AG04449 (cell line): ENCODE measurements around the gene GBF1.

ENCODE experiments used
- CTCF ChIA-PET: fragments of 350-600 bp; formaldehyde crosslinking; extraction: SDS; loops from one replicate; lab custom pipeline; 2021; ENCODE audit warnings: antibody characterized with exemption; lab: Yijun Ruan, JAX
- POLR2A ChIA-PET: fragments of 400-600, 350-600 bp; formaldehyde crosslinking; extraction: SDS; loops from one replicate; lab custom pipeline; 2020; ENCODE audit warnings: antibody characterized with exemption, inconsistent platforms; lab: Yijun Ruan, JAX
- DNase-seq: peaks from one replicate; pipeline ENCODE4 v3.0.0-alpha.2; 2010; ENCODE audit warnings: low read depth, low spot score
- H3K4me3 ChIP-seq: 2 replicates; pipeline ENCODE4 v1.5.1; 2011; ENCODE audit warnings: low read depth, mild to moderate bottlenecking, control low read depth, low read length
- CTCF ChIP-seq: IDR thresholded peaks from one replicate; pipeline ENCODE4 v1.5.1; 2011; ENCODE audit warnings: mild to moderate bottlenecking, moderate library complexity, low read length, control low read depth, inconsistent platforms; ENCODE audit not compliant: insufficient read depth; ENCODE audit errors: missing control alignments

Gene GBF1

GRCh38 chr10:102344067-102344466 is 98.7 kb downstream of the GBF1 start:
- ChIA-PET CTCF (interaction anchor here (0.8 to 26.8 kb wide), 5 partner anchors 10 to 175 kb away, joined by 3 to 942 read pairs (median 10); partner anchors contain the start of genes ELOVL3 and PITX3), POLR2A (interaction anchor here (2.2 kb wide), 1 partner anchor 98 kb away, joined by 8 read pairs; the partner anchor contains the start of gene GBF1)
- no peak overlapping the region for H3K4me3 ChIP-seq
- TF ChIP-seq CTCF = no peak
- no peak for DNase-seq

GRCh38 chr10:102347236-102347828 is 102.0 kb downstream of the GBF1 start:
- peak; percentile 50 for TF ChIP-seq CTCF
- DNase-seq = no peak
- H3K4me3 ChIP-seq = no peak overlapping the region
- CTCF ChIA-PET = interaction anchor here (0.7 to 26.8 kb wide), 18 partner anchors 8 to 179 kb away, joined by 3 to 942 read pairs (median 4); partner anchors contain the start of genes ELOVL3 and PITX3
- POLR2A ChIA-PET = no interaction called here

GRCh38 chr10:102352066-102352715 is 106.9 kb downstream of the GBF1 start:
- ChIA-PET POLR2A (interaction anchor here (0.8 to 1.2 kb wide), 2 partner anchors 9 to 107 kb away, joined by 4 to 6 read pairs; partner anchors contain the start of gene GBF1), CTCF (interaction anchor here (0.6 to 26.8 kb wide), 56 partner anchors 10 to 220 kb away, joined by 3 to 942 read pairs (median 4); partner anchors contain the start of genes ELOVL3, FBXL15, GBF1 and PITX3)
- DNase-seq = no peak
- peak; percentile 83 for TF ChIP-seq CTCF
- H3K4me3 ChIP-seq = no peak overlapping the region

GRCh38 chr10:102354451-102354850 is 109.1 kb downstream of the GBF1 start:
- POLR2A ChIA-PET = no interaction called here
- no peak overlapping the region for H3K4me3 ChIP-seq
- TF ChIP-seq CTCF = no peak
- CTCF ChIA-PET = interaction anchor here (1.1 to 26.8 kb wide), 8 partner anchors 12 to 186 kb away, joined by 3 to 942 read pairs (median 62); partner anchors contain the start of genes ELOVL3 and PITX3
- no peak for DNase-seq

GRCh38 chr10:102358712-102359382 is 113.5 kb downstream of the GBF1 start:
- CTCF ChIA-PET = interaction anchor here (1.2 to 26.8 kb wide), 5 partner anchors 7 to 190 kb away, joined by 3 to 942 read pairs (median 92); partner anchors contain the start of genes ELOVL3 and PITX3
- POLR2A ChIA-PET = no interaction called here
- H3K4me3 ChIP-seq = no peak overlapping the region
- DNase-seq = no peak
- no peak for TF ChIP-seq CTCF

- POLR2A ChIA-PET = no interaction called here
- DNase-seq = no peak
- CTCF ChIA-PET = interaction anchor here (1.0 to 16.0 kb wide), 5 partner anchors 9 to 137 kb away, joined by 3 to 179 read pairs (median 16); no protein-coding TSS in a partner anchor
- no peak overlapping the region for H3K4me3 ChIP-seq
- no peak for TF ChIP-seq CTCF
These were observed 122.1 kb downstream of the GBF1 start for GRCh38 chr10:102367441-102367840.
